ENCODE data around the gene JPH3. TPM values are rescaled to one million over a fixed set of nuclear protein-coding genes. Genes with fewer than 3 reads are reported as not detected.

Gene JPH3
- total and polyA plus RNA-seq, 10 of the 15 experiments (the other 5 are each of a cell fraction or from before 2014, with no cell fraction given) = 0.05 TPM; not detected in 9

DNA sequence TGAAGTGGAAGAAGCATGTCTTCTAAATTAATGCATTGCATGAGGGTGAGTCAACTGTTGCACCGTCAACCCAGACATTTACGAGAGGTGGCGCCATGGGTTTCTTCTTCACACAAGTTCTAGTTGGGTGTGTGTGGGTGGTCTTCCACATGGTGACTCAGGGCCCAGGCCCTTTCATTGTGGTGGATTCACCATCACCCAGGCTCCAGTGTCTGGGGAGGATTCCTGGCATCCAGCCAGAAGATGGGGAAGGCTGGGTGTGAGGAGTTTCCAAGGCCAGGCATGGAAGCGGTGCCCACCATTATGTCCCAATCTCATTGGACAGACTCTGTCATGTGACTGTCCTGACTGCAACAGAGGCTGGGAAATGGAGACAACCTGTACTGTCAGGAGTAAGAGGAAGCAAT lies 21.4 kb upstream of the JPH3 start:
- FAIRE-seq (no peak), ATAC-seq (no peak), DNase-seq (ENCODE audit: low read depth, low spot score) (no peak)
- H3K36me3 ChIP-seq (ENCODE audit: control insufficient read depth in 2 of 2, insufficient read depth in 2 of 2, low read length in 1 of 2) = no peaks in the 10 kb centered on the region
- in situ Hi-C loops (cut with MboI) (no loop called here), intact Hi-C loops (cut with micrococcal nuclease; ENCODE audit: unreplicated experiment) (no loop called here)
- CTCF ChIA-PET = no interaction called here
- POLR2A ChIA-PET = no interaction called here
- SMC1A ChIA-PET (ENCODE audit: uncharacterized antibody, unreplicated experiment) = no interaction called here
- no peak overlapping the region for H2AFZ ChIP-seq (ENCODE audit: control insufficient read depth, low read depth, low read length)
- no peak overlapping the region for H3K27ac ChIP-seq (ENCODE audit: control insufficient read depth, insufficient read depth)
- H3K9me3 ChIP-seq (replicated peaks; ENCODE audit: control insufficient read depth, insufficient read depth, low read length) = no peaks in the 10 kb centered on the region
- 90% methylated on average over 4 of the region's 4 CpGs for WGBS (ENCODE audit: insufficient coverage, insufficient replicate concordance, low lambda C conversion rate, missing lambda C conversion rate)
- TF ChIP-seq CBX3 (IDR thresholded peaks at IDR 0.05; ENCODE audit: borderline replicate concordance, low read depth) (no peak), CBFB (IDR thresholded peaks at IDR 0.05; ENCODE audit: low read depth) (no peak)
- TF ChIP-seq, protein P1, sequence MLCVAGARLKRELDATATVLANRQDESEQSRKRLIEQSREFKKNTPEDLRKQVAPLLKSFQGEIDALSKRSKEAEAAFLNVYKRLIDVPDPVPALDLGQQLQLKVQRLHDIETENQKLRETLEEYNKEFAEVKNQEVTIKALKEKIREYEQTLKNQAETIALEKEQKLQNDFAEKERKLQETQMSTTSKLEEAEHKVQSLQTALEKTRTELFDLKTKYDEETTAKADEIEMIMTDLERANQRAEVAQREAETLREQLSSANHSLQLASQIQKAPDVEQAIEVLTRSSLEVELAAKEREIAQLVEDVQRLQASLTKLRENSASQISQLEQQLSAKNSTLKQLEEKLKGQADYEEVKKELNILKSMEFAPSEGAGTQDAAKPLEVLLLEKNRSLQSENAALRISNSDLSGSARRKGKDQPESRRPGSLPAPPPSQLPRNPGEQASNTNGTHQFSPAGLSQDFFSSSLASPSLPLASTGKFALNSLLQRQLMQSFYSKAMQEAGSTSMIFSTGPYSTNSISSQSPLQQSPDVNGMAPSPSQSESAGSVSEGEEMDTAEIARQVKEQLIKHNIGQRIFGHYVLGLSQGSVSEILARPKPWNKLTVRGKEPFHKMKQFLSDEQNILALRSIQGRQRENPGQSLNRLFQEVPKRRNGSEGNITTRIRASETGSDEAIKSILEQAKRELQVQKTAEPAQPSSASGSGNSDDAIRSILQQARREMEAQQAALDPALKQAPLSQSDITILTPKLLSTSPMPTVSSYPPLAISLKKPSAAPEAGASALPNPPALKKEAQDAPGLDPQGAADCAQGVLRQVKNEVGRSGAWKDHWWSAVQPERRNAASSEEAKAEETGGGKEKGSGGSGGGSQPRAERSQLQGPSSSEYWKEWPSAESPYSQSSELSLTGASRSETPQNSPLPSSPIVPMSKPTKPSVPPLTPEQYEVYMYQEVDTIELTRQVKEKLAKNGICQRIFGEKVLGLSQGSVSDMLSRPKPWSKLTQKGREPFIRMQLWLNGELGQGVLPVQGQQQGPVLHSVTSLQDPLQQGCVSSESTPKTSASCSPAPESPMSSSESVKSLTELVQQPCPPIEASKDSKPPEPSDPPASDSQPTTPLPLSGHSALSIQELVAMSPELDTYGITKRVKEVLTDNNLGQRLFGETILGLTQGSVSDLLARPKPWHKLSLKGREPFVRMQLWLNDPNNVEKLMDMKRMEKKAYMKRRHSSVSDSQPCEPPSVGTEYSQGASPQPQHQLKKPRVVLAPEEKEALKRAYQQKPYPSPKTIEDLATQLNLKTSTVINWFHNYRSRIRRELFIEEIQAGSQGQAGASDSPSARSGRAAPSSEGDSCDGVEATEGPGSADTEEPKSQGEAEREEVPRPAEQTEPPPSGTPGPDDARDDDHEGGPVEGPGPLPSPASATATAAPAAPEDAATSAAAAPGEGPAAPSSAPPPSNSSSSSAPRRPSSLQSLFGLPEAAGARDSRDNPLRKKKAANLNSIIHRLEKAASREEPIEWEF (IDR thresholded peaks at IDR 0.05; ENCODE audit: insufficient replicate concordance, low read depth, low read length) = no peak
- RAD21 ChIA-PET (ENCODE audit: unreplicated experiment) = no interaction called here
- no peaks in the 10 kb centered on the region for H3K79me2 ChIP-seq (ENCODE audit: control insufficient read depth, insufficient read depth, low read length)
- H3K4me3 ChIP-seq = no peak overlapping the region
- H3K9ac ChIP-seq (ENCODE audit: control insufficient read depth, insufficient read depth, low read length) = no peak overlapping the region
- peaks cover 0 to 1% of the 10 kb centered on the region in 2 experiments; a peak in 3 of 4 replicates for H3K27me3 ChIP-seq (replicated peaks in 1 of 2; ENCODE audit: control insufficient read depth in 2 of 2, insufficient read depth in 2 of 2, low read length in 1 of 2)
- H4K20me1 ChIP-seq (ENCODE audit: control insufficient read depth, insufficient read depth) = no peaks in the 10 kb centered on the region
- no peaks in the 10 kb centered on the region for H3K4me1 ChIP-seq (ENCODE audit: control insufficient read depth, insufficient read depth, low read length)
- no TSS peak for BruUV-seq (replicated peaks)
- H3K4me2 ChIP-seq (ENCODE audit: control insufficient read depth, insufficient read depth) = no peak overlapping the region

All from GM12878 (cell line).